CD4-positive, alpha-beta T cell treated with Interleukin-6 at 100 ng/mL for 8 hours (primary cell): ENCODE results near the gene IWS1.
A peak's percentile ranks its signal among the peaks of the same experiment; 100 is the strongest.
"Not testable (repeated sequence)": the region's sequence is repeated elsewhere in the genome, so short reads cannot be mapped to it uniquely, and the experiment has no call there.

Source experiments
- DNase-seq: peaks from one replicate; pipeline ENCODE4 v3.0.0-alpha.2; 2020; ENCODE audit warnings: mixed read lengths, low spot score

IWS1 gene

DNA sequence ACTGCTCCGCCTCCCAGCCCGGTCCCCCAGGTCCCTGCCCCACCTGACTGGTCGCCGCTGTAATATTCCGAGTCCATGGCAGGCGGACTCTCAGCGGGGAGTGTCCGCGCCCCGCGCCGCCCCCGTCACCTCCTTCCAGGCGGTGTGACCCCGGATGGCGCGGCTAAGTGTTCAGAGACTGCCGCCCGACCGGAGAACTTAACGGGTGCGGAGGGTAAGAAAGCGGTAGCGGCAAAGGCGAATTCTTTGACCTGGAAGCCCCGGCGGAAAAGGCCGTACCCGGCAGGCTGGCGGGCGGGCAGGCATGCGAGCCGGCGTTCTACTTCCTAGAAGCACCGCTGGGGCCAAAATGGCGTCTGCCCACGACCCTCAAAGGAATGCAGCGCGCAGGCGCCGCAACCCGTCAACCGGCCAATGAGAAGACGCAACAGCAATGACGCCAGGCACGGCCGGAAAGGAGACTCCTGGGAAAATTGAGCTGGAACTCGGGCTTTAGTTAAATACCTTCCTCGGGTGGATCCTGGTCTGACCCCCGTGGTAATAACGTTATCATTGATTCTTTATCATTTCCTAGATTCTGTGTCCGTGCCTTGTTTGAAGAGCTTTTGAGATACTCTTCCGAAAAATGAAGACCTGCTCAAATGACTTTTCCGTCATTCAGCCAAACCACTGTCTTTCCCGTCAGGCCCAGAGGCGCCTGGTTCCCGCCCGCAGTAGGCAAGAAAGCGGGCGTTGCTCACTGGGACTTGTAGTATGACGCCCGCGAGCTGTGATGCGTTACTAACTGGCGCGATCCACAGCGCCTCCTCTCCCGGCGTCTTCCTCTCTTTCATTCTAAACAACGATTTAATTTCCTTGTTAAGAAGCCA lies at the start of gene IWS1:
TSS of gene IWS1 (minus strand) at position 358 of the 869 bp plus-strand sequence. CDS start at position 77, 281 bp downstream.
- peak; percentile 91 for DNase-seq

DNA sequence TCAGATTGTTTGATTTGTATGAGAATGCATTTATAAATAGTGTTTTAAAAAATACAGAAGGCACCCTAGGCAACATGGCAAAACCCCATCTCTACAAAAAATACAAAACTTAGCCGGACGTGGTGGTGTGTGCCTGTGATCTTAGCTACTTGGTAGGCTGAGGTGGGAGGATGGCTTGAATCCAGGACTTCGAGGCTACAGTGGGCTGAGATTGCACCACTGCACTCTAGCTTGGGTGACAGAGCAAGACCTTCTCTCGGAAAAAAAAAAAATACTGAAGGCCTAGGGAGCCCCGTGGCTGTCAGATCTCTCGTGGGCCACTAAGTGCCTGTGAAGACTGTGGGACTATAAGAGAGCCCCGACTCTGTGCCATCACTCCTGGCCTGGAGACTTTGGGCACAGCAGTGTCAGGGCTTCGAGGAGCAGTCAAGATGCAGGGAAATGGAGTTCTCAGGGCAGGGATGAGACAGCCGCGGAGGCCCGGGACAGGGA lies 49.7 kb upstream of the IWS1 start:
- DNase-seq = no peak

DNA sequence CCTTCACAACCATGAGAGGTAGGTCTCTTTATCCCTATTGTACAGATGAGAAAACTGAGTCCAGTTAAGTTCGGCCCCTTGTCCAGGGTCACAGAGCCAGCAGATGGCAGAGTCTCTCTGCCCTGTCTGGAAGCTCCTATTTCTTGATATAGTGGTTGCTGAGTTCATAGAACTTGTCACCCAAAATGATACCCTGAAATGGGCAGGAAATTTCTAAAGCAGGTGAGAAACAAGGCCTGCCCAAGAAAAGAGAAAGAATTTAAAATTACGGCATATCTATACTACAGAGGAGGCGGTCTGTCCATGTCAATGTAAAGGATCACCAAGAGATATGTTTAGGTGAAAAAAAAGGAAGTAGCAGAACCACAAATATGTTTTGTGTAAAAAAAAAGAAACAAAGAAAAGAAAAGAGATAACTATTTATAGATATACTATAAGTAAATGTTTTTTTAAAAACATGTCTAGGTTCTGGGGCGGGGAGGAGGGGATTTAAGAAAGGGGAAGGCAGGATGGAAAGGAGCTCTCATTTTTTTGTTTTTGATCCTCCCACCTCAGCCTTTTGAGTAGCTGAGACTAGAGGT lies 49.0 kb upstream of the IWS1 start:
- DNase-seq = no peak

DNA sequence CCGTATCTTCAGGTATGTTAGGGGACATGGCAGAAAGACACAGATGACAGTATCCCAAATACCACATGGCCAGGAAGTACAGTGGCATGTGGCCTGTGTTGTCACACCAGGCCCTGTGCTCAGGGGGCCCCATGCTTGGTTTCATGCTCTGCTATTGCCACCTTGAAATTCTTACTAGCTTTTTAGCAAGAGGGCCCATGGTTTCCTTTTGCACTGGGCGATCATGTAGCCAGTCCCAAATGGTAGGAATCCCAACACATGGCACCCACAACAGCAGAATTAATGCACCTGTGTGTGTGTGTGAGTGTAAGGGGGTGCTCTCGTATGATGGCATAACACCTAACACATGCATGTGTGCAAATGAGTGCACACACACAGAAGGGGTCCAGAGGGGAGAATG lies 48.4 kb upstream of the IWS1 start:
- DNase-seq = no peak

DNA sequence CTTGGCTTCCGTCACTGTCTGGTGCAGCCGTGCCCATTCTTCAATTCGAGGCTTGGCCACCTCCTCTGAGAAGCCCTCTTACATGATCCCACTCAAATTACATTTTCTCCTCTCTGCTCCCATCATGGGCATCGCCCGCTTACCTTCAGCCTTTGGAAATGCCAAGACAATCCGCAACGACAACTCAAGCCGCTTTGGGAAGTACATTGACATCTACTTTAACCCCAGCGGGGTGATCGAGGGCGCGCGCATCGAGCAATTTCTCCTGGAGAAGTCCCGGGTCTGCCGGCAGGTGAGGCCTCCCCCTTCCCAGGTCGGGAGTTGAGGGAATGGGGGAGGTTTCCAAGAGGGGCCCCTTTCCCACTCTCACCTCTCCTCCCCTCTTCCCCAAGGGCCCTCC lies 47.5 kb upstream of the IWS1 start:
- no peak for DNase-seq

DNA sequence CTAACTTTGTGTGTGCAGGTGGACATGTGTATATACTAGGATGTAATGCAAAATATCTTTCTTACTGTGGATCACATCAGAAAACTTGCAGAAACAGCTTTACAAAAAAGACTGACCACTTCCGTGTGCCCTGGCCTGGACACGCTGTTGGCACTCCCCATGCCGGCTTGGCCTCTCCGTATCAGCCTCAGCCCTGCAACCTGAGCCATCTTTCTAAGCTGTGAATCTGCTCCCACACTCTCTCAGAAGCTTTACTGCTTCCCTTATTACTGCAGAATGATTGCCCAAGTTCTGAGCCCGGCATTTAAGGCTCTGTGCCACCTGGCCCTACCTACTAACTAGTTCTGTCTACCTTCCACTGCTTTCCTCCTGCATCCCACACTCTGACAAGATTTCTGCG lies 47.0 kb upstream of the IWS1 start:
- no peak for DNase-seq

DNA sequence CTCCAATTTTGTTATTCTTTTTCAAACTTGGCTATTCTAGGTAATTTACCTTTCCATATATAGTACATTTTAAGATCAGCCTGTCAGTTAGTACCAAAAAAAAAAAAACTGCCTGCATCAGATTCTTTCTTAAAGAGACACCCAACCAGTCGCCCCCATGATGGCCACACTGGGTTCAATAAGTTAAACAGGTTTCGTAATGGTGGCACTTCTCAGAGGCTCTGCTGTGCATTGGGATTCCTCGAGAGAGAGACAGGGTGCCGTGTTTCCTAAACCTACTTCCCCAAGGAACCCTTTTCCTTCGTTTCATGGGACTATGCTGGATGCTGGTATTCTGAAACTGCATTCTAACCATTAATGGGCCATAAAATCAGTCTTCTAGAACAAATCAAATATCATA lies 46.6 kb upstream of the IWS1 start:
- no peak for DNase-seq

DNA sequence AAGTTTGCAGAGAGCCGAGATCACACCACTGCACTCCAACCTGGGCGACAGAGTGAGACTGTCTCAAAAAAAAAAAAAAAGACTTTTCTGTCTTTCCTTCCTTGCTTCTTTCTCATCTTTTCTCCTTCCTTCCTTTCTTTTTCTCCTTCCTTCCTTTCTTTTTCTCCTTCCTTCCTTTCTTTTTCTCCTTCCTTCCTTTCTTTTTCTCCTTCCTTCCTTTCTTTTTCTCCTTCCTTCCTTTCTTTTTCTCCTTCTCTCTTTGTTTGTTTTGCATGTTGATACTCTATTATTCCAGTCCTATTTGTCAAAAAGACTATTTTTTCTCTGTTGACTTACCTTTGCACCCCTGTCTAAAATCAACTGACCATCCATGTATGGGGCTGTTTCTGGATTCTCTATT lies 46.1 kb upstream of the IWS1 start:
- not testable (repeated sequence) for DNase-seq

DNA sequence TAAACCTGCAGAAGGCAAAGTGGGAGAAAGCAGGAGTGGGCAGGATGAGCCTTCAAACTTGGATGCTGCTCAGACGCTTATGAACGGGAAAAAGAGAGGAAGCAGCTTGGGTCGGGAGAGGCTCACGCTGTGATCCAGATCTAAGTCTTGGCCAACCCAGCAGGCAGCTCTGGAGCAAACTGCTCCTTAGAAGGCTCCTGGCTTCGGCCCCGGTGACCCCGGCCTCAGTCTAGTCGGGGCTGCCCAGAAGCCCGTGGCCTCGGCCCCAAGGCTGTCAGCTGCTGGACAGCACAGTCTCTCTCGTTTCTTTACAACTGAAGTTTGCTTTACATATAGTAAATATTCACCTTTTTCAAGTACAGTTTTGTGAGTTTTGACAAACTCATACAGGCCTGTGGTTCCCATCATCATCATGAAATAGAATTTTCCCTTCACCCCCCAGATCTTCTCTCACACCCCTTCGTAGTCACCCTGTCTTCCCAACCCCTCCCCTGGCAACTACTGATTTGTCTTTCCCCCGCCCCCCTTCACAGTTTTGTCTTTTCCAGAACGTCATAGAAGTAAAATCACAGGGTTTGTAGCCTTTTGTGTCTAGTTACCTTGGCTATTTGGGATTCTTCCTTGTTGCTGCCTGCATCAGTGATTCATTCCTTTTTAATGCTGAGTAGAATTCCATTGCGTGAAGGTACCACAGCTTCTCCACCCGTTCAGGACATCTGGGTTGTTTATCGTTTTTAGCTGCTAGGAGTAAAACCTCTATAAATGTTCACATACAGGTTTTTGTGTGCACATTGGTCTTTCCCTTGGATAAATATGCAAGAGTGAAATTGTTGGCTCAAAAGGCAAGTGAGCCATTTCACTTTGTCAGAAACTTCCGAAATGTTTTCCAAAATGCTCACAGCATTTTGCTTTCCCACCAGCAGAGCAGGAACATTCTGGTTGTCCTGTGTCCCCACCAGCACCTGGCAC lies 44.3 kb upstream of the IWS1 start:
- no peak for DNase-seq

DNA sequence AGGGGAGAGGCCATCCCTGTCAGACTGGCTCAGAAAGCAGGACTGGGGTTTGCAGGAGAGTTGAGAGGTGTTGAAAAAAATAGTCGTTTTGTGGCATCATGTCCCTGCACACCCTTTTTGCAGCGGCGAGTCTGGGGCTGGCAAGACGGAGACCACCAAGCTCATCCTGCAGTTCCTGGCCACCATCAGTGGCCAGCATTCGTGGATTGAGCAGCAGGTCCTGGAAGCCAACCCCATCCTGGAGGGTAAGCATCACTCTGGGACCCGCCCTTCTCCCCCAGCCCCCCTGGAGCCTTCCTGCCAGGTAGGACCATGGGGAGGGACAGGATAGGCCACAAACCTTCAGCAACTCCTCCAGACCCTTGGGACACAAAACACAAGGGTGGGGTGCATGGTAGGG lies 43.4 kb upstream of the IWS1 start:
- DNase-seq = no peak

DNA sequence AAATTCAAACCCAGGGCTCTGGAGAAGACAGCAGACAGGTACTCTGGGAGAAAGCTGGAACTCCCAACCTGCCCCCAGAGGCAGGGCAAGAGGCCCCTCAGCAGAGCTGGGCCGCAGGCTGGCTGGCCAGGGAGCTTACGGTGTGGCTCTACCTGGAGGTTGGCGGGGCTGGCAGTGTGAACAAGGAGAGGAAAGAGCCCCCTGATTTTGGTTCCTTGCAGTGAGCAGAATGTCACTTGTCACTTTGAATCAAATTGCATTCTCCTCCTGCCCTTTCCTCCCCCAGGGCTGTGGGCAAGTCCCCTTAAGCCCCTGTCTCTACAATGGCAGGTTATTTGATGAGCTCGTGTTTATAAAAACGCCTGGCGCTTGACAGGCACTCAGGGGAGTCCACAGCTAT lies 41.8 kb upstream of the IWS1 start:
- DNase-seq = no peak

DNA sequence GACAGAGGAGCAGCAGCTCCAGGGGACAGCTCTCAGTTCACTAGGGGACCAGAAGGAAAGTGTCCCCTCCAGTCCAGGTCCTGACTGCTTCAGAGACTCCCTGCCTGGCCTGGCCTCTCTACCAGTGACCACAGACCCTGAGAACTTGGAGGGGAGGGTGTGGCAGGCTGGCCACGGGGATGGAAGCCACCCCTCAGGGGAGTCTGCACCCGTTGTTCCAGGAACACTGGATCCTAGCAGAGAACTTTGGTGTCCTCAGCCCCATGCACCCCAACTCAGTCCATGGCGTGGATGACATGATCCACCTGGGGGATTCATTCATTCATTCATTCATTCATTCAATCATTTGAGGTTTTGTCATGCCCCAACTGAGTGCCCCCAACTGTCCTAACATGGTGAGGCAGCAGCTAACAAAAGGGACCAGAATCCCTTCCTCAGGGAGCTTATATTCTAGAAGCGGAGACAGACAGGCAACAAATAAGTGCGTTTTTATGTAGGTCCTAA lies 41.1 kb upstream of the IWS1 start:
- no peak for DNase-seq

DNA sequence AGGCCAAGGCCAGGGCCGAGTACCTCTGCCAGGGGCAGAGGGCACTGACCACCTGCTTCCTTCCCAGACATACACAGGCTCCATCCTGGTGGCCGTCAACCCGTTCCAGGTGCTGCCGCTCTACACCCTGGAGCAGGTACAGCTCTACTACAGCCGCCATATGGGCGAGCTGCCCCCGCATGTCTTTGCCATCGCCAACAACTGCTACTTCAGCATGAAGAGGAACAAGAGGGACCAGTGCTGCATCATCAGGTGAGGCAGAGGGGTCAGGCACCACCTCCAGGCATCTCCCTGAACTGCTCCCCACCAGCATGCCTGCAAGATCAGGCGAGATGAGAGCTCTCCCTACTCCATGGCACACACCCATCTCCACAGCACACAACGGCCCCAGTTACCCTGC lies 40.3 kb upstream of the IWS1 start:
- no peak for DNase-seq

DNA sequence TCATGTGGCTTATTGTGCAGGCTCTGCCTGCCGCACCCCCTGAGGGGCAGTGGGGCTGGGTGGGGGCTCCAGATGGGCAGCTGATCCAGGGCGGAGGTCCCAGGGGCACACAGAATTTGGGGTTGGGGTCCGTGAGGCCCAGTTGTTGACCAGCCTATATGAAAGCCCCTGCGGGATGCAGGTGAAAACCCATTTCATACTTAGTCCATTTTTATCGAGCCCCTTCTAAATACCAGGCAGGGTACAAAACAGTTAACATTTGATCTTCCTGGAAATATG lies 39.8 kb upstream of the IWS1 start:
- no peak for DNase-seq

DNA sequence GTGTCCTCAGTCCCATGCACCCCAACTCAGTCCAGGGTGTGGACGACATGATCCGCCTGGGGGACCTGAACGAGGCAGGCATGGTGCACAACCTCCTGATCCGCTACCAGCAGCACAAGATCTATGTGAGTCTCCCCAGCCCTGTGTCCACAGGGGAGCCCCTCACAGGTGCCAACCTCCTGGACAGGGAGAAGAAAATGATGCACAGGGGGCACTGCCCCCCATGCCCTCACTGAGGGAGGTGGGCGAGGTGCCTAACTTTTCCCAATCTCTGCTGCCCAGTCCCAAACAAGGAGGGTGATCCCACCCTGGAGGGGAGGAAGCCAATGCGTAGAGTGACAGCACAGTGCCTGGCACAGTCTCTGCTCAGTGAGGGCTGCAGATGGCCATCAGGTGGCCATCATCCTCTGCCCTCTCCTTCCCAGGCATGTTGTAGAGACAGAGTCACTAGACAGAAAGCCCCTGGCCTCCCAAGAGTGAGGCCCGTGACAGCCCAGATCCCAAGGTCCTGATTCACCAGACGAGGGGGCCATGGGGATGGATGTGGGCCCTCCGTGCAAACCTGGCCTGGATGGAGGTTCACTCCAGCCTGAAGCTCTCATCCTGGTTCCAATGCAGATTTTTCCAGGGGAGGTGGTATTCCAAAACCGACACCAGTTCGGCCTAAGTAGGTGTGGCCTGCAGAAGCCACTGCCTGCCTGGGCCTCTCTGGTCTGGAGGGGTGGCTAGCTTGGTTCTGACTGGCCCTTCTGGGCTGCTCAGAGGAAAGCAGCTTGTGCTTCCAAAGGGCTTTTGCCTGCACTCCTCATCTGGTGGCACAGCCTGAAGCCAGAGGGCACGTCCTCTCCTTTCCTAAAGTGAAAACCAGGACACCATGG lies 39.2 kb upstream of the IWS1 start:
- DNase-seq = no peak

DNA sequence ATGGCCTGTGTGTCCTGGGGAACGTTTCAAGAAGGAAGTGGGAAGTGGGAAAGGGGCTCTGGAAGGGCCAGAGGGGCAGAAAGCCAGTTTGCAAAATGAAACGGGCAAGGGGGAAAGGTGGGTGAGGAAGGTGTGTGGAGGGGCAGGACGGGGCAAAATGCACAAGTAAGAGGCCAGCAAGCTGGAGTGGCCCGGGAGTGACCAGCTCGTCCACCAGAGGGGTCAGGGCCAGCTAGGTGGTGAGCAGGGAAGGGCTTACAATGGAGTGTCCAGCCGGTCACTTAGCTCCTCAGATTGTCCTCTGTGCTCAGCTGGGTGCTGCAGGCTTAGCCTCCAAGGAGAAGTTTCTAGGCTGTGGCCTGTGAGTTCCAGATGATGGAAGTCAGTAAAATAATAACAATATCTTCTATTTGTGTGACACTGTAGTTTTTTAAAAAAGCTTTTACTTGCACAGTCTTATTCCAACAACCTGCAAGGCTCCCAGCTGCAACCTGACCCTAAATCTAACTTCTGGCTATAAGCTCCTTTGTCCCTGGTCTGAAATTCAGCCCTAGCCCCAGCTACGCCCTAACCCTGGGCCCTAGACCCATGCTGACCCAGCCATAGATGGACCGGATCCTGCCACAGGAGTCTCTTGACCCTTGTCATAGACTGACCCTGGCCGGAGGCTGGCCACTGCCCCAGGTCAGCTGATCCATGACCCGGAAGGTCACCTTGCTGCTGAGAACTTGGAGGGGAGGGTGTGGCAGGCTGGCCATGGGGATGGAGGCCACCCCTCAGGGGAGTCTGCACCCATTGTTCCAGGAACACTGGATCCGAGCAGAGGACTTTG lies 38.4 kb upstream of the IWS1 start:
- no peak for DNase-seq

DNA sequence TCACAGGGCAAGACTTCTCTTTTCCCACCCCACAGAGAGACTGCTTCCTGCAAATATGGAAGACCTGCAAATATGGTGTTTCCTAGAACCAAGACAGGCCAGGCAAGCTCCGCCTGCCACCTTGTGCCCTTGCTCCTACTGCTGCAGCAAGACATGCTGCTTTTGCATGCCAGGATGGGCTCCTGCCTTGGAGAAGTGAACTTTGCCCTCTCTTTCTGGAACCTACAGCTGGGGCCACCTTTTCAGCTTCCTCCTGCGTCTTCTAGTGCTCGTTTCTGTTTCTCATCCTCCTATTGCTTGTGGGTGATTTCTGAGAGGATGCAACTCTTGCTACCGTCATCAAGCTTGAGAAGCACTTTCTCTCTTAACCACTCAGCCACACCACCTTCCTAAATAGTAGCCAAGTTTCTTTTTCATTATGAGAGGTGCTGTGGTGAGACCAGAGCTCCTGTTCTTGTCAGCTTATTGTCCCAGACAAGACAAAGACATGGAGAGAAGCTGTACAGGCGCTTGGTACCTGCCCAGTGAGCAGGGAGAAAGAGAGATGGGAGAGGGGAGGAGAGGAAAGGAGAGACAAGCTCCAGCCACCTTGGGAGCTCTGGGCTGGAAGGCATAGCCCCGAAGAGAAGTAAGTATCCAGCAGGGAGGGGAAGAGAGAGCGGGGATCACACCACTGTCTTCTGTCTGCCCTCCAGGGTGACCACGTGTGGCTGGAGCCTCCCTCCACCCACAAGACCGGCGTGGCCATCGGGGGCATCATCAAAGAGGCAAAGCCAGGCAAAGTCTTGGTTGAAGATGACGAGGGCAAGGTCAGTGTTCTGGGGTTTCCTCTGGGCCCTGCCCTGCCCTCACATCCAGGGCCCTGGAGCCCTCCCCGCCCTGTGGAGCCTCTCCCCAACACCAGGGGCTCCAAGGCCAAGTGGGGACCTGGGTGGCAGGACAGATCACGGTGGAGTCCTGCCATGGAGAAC lies 37.5 kb upstream of the IWS1 start:
- DNase-seq = no peak

DNA sequence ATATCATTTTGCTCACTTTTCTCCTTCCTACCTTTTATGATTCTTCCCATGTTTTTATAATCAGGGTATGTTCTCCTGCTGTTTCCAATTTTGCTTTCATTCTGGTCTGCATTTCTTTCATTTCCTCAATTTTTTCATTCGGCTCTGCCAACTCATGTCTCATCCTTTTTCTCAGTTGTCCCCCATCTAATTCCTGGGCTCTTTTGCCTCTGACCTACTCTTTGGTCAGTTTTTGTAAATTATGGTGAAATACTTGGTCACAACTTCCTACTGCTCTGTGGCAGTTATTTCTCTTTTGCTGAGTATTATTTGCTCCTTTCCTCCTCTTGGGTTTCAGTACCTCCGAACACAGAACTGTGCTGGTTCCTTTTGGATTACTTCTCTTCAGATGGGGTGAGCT lies 36.6 kb upstream of the IWS1 start:
- no peak for DNase-seq

DNA sequence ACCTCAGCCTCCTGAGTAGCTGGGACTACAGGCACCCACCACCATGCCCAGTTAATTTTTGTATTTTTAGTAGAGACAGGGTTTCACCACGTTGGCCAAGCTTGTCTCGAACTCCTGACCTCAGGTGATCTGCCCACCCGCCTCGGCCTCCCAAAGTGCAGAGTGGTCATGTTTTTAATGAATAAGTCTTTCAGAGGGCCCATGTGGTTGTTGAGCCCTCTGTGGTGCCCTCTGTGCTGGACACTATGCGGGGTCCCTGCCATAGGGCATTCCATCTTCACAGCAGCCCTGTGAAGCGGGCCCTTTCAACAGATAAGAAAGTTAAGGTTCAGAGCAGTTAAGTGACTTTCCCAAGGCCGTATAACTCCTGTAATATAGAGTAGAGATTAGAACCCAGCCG lies 35.1 kb upstream of the IWS1 start:
- no peak for DNase-seq

DNA sequence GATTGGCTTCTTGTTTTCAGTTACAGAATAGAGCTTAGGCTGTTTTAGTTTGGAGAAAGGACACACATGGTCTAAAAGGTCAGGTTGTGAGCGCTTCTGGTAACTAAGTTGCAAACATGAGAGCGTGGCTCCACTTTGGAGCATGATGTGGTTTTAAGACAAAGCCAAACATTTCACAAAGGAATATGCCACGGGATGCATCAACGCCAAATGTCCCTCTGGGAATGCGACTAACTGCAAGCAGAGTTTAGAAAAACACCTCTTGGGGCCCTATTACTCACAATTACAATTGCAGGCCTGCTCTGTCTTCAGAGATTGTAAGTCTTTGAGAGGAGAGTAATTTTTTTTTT lies 34.6 kb upstream of the IWS1 start:
- DNase-seq = no peak
